Trophoblast cell (in vitro differentiated cells and primary cell): ENCODE data around the gene RAD51B.

Experiments
- DNase-seq, 2 donors: peaks; one replicate each; pipeline ENCODE4 v3.0.0-alpha.2; 2016
- H2AFZ ChIP-seq: 2 replicates; pipeline ENCODE4 v1.6.1; 2013; ENCODE audit warnings: low read length, moderate library complexity, mild to moderate bottlenecking; ENCODE audit not compliant: insufficient read depth, poor library complexity
- H2AK5ac ChIP-seq: 2 replicates; pipeline ENCODE4 v1.6.1; 2013; ENCODE audit warnings: mild to moderate bottlenecking, low read length
- H2BK120ac ChIP-seq: 2 replicates; pipeline ENCODE4 v1.6.1; 2013; ENCODE audit warnings: low read length, mild to moderate bottlenecking, moderate library complexity; ENCODE audit not compliant: insufficient read depth, poor library complexity
- H2BK12ac ChIP-seq: 2 replicates; pipeline ENCODE4 v1.6.1; 2013; ENCODE audit warnings: mild to moderate bottlenecking, low read length, moderate library complexity
- H2BK5ac ChIP-seq: 2 replicates; pipeline ENCODE4 v1.6.1; 2013; ENCODE audit warnings: low read length, low read depth, moderate library complexity, mild to moderate bottlenecking; ENCODE audit not compliant: poor library complexity
- H3K14ac ChIP-seq: 2 replicates; pipeline ENCODE4 v1.6.1; 2013; ENCODE audit warnings: mild to moderate bottlenecking, low read length
- H3K18ac ChIP-seq: 2 replicates; pipeline ENCODE4 v1.6.1; 2013; ENCODE audit warnings: mild to moderate bottlenecking, low read length
- H3K23ac ChIP-seq: 2 replicates; pipeline ENCODE4 v1.6.1; 2013; ENCODE audit warnings: low read length
- H3K27ac ChIP-seq: 2 replicates; pipeline ENCODE4 v1.5.1; 2013; ENCODE audit warnings: low read depth, mild to moderate bottlenecking, inconsistent platforms, low read length, moderate library complexity
- H3K27me3 ChIP-seq: 2 replicates; pipeline ENCODE4 v1.6.1; 2013; ENCODE audit warnings: inconsistent platforms, mild to moderate bottlenecking, low read length, moderate library complexity; ENCODE audit not compliant: insufficient read depth
- H3K36me3 ChIP-seq, 2 experiments: 1 replicate in 1 of 2; 2 replicates in 1 of 2; pipeline ENCODE4 v1.6.1; 2013; ENCODE audit warnings: low read length in 2 of 2, mild to moderate bottlenecking in 2 of 2, moderate library complexity in 1 of 2; ENCODE audit not compliant: insufficient read depth in 2 of 2, control insufficient read depth in 1 of 2
- H3K4ac ChIP-seq: 2 replicates; pipeline ENCODE4 v1.6.1; 2013; ENCODE audit warnings: low read depth, mild to moderate bottlenecking, low read length, moderate library complexity
- H3K4me1 ChIP-seq, 2 experiments: 1 replicate in 1 of 2; 2 replicates in 1 of 2; pipeline ENCODE4 v1.6.1; 2013; ENCODE audit warnings: low read length in 2 of 2, mild to moderate bottlenecking in 2 of 2, moderate library complexity in 1 of 2; ENCODE audit not compliant: insufficient read depth in 2 of 2, control insufficient read depth in 1 of 2
- H3K4me2 ChIP-seq: 2 replicates; pipeline ENCODE4 v1.6.1; 2013; ENCODE audit warnings: inconsistent platforms, mild to moderate bottlenecking, low read length, moderate library complexity
- H3K4me3 ChIP-seq: 2 replicates; pipeline ENCODE4 v1.5.1; 2013; ENCODE audit warnings: mild to moderate bottlenecking, low read depth, low read length, inconsistent platforms
- H3K79me1 ChIP-seq: one replicate; pipeline ENCODE4 v1.6.1; 2013; ENCODE audit warnings: low read length
- H3K79me2 ChIP-seq: 2 replicates; pipeline ENCODE4 v1.6.1; 2013; ENCODE audit warnings: low read length, mild to moderate bottlenecking; ENCODE audit not compliant: control insufficient read depth, insufficient read depth, poor library complexity
- H3K9ac ChIP-seq: 2 replicates; pipeline ENCODE4 v1.6.1; 2013; ENCODE audit warnings: mild to moderate bottlenecking, low read length
- H3K9me3 ChIP-seq: 2 replicates; pipeline ENCODE4 v1.6.1; 2013; ENCODE audit warnings: low read depth, mild to moderate bottlenecking, control low read depth, inconsistent platforms, low read length; ENCODE audit not compliant: insufficient read depth
- H4K12ac ChIP-seq: 2 replicates; pipeline ENCODE4 v1.6.1; 2013; ENCODE audit warnings: low read depth, mild to moderate bottlenecking, low read length, moderate library complexity
- H4K8ac ChIP-seq: 2 replicates; pipeline ENCODE4 v1.6.1; 2013; ENCODE audit warnings: low read depth, mild to moderate bottlenecking, low read length, moderate library complexity
- H4K91ac ChIP-seq: one replicate; pipeline ENCODE4 v1.6.1; 2013; ENCODE audit warnings: low read depth, mild to moderate bottlenecking, low read length, moderate library complexity
- WGBS: extraction: QIAGEN DNeasy Blood & Tissue Kit; methylation state at CpG from one replicate; pipeline ENCODE4 v1.1.7; 2013; ENCODE audit warnings: missing lambda C conversion rate; ENCODE audit not compliant: insufficient read length, insufficient coverage; ENCODE audit errors: extremely low coverage; 5-methylcytosine and 5-hydroxymethylcytosine counted together

RAD51B gene

GRCh38 chr14:68771631-68772030 lies 952.1 kb downstream of the RAD51B start:
- no peak overlapping the region for H4K8ac ChIP-seq
- no peak overlapping the region for H2AFZ ChIP-seq
- H3K27me3 ChIP-seq, result no peaks in the 10 kb centered on the region
- H2BK5ac ChIP-seq, result no peak overlapping the region
- H3K4me1 ChIP-seq, result no peaks in the 10 kb centered on the region
- no peak overlapping the region for H2BK12ac ChIP-seq
- H3K4me2 ChIP-seq, result no peak overlapping the region
- no peak for DNase-seq
- no peak overlapping the region for H2AK5ac ChIP-seq
- no peak overlapping the region for H3K9ac ChIP-seq
- no peak overlapping the region for H2BK120ac ChIP-seq
- H3K14ac ChIP-seq, result no peak overlapping the region
- no peak overlapping the region for H3K4me3 ChIP-seq
- no peaks in the 10 kb centered on the region for H3K9me3 ChIP-seq
- WGBS, result no CpG with 5 or more reads among the region's 10 CpGs
- H4K12ac ChIP-seq, result no peak overlapping the region
- no peaks in the 10 kb centered on the region for H3K79me1 ChIP-seq
- no peak overlapping the region for H3K23ac ChIP-seq
- no peak overlapping the region for H3K27ac ChIP-seq
- no peak overlapping the region for H3K18ac ChIP-seq
- no peaks in the 10 kb centered on the region for H3K79me2 ChIP-seq
- no peaks in the 10 kb centered on the region for H3K36me3 ChIP-seq
- H4K91ac ChIP-seq, result no peak overlapping the region
- no peak overlapping the region for H3K4ac ChIP-seq

DNA sequence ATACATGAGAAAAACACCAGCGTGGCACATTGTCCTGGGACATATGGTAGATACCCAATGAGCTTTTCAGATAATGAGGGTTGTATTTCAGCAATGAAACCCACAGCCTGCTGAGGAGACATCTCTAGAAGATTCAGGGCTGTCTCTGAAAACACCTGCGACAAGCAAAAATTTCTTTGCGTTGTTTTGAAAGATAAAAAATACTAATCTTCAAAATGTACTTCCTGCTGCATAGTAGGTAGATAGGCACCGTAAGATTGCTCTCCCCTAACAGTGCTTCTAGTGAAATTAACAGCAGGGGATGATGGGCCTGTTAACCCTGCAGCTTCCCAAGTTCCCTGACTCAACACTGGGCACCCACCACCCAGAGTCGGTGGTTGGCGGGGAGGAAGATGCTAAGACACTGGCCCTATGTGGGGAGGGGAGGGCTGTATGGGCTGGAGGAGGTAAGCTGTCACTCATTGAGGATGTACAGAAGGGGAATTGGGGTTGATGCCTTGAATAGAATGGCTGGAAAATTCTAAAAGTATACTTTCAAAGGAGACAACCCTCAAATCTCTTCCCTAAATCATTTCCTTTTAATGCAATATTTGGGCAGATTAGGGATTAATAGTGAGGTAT lies 953.3 kb downstream of the RAD51B start:
- H2BK120ac ChIP-seq, result no peak overlapping the region
- no peak overlapping the region for H3K23ac ChIP-seq
- no peaks in the 10 kb centered on the region for H3K27me3 ChIP-seq
- H3K4me1 ChIP-seq, result no peaks in the 10 kb centered on the region
- no peak for DNase-seq
- no peak overlapping the region for H3K4ac ChIP-seq
- no peak overlapping the region for H4K8ac ChIP-seq
- no peak overlapping the region for H2BK5ac ChIP-seq
- no peak overlapping the region for H4K12ac ChIP-seq
- H3K79me1 ChIP-seq, result no peaks in the 10 kb centered on the region
- H3K14ac ChIP-seq, result no peak overlapping the region
- WGBS, result no CpG with 5 or more reads among the region's 6 CpGs
- H2AK5ac ChIP-seq, result peak overlapping the region; percentile 59
- H4K91ac ChIP-seq, result no peak overlapping the region
- H3K9me3 ChIP-seq, result no peaks in the 10 kb centered on the region
- no peak overlapping the region for H3K4me2 ChIP-seq
- no peak overlapping the region for H3K18ac ChIP-seq
- H3K79me2 ChIP-seq, result no peaks in the 10 kb centered on the region
- H3K36me3 ChIP-seq, result no peaks in the 10 kb centered on the region
- H2AFZ ChIP-seq, result no peak overlapping the region
- no peak overlapping the region for H3K4me3 ChIP-seq
- no peak overlapping the region for H2BK12ac ChIP-seq
- no peak overlapping the region for H3K9ac ChIP-seq
- no peak overlapping the region for H3K27ac ChIP-seq

DNA sequence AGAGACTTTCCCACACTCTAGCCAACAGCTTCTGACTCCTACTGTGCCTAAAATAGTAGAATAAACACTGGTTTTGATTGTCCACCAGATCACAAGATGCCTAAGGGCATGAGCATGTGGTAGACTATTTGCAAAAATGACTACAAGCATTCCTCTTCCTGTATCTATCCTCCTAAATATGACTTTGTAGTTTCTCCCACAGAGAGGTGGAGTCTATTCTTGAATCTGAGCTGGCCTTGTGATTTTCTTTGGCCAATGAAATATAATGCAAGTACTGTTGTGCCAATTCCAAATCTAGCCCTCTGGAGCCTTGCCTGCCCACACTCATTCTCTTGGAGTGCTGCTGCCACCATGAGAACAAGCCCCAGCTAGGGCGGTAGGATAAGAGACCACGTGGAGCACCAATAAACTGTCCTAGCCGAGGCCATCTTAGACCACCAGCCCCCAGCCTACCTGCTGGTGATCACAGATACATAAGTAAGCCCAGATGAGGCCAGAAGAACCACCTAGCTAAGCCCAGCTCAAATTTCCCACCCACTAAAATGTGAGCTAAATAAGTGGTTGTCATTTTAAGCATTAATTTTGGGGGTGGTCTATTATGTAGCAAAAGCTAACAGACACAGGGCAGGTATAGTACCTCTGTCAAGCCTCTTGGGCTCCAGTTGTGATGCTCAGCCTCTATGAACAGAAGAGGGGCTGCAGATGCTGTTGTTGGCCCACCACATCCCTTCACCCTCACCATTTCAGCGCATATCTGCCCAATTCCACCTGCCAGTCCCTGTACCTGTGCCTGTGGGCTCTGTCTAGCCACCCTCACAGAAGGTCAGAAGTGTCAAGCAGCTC lies 955.4 kb downstream of the RAD51B start:
- no peaks in the 10 kb centered on the region for H3K79me2 ChIP-seq
- no CpG with 5 or more reads among the region's 4 CpGs for WGBS
- no peak overlapping the region for H3K9ac ChIP-seq
- no peak overlapping the region for H3K4ac ChIP-seq
- no peak overlapping the region for H4K91ac ChIP-seq
- H3K9me3 ChIP-seq, result no peaks in the 10 kb centered on the region
- no peaks in the 10 kb centered on the region for H3K27me3 ChIP-seq
- H2AFZ ChIP-seq, result no peak overlapping the region
- H3K23ac ChIP-seq, result no peak overlapping the region
- no peak overlapping the region for H2BK12ac ChIP-seq
- peak in 1 of 2 donors; percentile 50 for DNase-seq
- no peak overlapping the region for H4K12ac ChIP-seq
- peaks cover 0 to 2% of the 10 kb centered on the region in 2 experiments for H3K4me1 ChIP-seq
- H3K14ac ChIP-seq, result no peak overlapping the region
- no peak overlapping the region for H3K27ac ChIP-seq
- H3K18ac ChIP-seq, result no peak overlapping the region
- no peak overlapping the region for H2AK5ac ChIP-seq
- no peak overlapping the region for H2BK5ac ChIP-seq
- no peak overlapping the region for H3K4me3 ChIP-seq
- no peak overlapping the region for H2BK120ac ChIP-seq
- H3K36me3 ChIP-seq, result no peaks in the 10 kb centered on the region
- no peak overlapping the region for H4K8ac ChIP-seq
- H3K79me1 ChIP-seq, result peaks cover 2% of the 10 kb centered on the region
- no peak overlapping the region for H3K4me2 ChIP-seq

DNA sequence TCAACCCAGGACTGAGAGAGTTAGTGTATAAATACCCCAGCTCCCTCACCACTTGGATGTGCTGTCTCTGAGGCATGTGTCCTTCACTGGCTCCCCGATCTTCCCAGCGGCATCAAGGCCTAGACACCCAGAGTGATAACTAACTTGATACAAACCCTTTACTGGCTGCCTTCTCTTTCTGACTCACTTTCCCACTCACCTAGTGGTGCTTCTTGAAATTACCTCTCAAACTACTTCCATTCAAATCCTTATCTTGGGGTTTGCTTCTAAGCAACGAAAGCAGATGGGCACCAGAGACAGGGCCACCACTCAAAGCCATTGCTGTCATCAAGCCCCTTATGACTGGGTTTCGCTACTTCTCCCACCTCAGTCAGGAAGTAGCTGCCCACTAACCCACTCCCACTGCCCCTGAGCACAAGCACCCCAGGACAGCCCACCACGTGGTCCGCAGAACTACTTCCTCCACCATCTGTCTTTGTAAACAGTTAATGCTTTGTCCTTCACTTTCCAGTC lies 956.1 kb downstream of the RAD51B start:
- no peak overlapping the region for H3K27ac ChIP-seq
- H2AK5ac ChIP-seq, result peak overlapping the region; percentile 35
- H4K91ac ChIP-seq, result no peak overlapping the region
- H3K4ac ChIP-seq, result no peak overlapping the region
- H3K23ac ChIP-seq, result no peak overlapping the region
- no peak overlapping the region for H2BK12ac ChIP-seq
- H3K4me1 ChIP-seq, result peaks cover 4 to 9% of the 10 kb centered on the region in 2 experiments
- no peak overlapping the region for H4K8ac ChIP-seq
- H3K14ac ChIP-seq, result no peak overlapping the region
- peaks cover 2% of the 10 kb centered on the region for H3K79me1 ChIP-seq
- no peak for DNase-seq
- no peak overlapping the region for H2AFZ ChIP-seq
- H4K12ac ChIP-seq, result no peak overlapping the region
- H3K9me3 ChIP-seq, result no peaks in the 10 kb centered on the region
- no CpG with 5 or more reads among the region's 6 CpGs for WGBS
- no peak overlapping the region for H3K4me3 ChIP-seq
- no peaks in the 10 kb centered on the region for H3K36me3 ChIP-seq
- H2BK120ac ChIP-seq, result no peak overlapping the region
- H3K4me2 ChIP-seq, result no peak overlapping the region
- no peak overlapping the region for H3K18ac ChIP-seq
- no peaks in the 10 kb centered on the region for H3K79me2 ChIP-seq
- no peak overlapping the region for H2BK5ac ChIP-seq
- H3K9ac ChIP-seq, result no peak overlapping the region
- no peaks in the 10 kb centered on the region for H3K27me3 ChIP-seq
